GM12874 (cell line): ENCODE results near the gene DST.

Experiments
- TF ChIP-seq, protein P1 (sequence below): IDR thresholded peaks from 2 replicates; pipeline ENCODE4 v1.5.1; 2011; ENCODE audit warnings: low read depth, mild to moderate bottlenecking, control low read depth, low read length, moderate library complexity; ENCODE audit not compliant: insufficient read depth

DST gene

DNA sequence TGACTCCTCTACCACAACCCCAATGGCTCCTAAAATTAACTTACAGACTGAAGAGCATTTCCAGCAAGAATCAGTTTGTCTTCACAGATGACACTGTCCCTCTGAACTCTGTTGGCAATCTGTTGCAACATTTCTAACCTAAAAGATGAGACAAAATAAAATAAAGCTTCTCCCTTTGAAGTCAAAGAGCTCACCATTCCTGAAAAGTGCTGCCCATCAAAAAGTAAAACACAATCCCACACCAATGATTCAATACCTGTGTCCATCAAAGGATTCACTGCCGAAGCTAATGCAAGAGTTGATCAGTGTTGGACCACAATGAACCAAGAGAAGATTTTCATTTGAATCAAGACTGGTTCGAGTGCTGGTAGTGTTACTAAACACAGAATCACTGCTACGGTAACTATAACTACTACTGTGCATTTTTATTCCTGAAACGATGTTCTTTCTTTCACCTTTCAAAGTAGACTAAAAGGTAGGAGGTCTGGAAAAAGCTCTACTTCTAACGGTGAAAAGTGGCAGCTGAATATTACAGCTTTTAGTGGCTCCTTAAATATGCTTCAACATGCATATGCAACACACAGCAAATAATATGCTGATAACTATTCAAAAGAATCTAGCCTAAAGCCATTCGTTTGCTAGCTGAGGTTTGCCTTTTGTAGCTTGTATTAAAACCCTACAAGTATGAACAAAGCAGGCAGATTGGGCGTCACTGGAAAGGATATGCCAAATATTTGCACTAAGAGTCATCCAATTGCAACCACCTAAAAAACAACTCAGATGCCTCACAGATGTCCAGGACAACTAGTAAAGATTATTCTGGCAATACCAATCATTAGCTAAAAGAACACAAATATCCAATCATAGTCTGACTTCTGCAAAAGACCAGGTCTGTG is at the start of gene DST:
TSS of gene DST (minus strand) at position 524 of the 896 bp plus-strand sequence.
- TF ChIP-seq, protein P1, sequence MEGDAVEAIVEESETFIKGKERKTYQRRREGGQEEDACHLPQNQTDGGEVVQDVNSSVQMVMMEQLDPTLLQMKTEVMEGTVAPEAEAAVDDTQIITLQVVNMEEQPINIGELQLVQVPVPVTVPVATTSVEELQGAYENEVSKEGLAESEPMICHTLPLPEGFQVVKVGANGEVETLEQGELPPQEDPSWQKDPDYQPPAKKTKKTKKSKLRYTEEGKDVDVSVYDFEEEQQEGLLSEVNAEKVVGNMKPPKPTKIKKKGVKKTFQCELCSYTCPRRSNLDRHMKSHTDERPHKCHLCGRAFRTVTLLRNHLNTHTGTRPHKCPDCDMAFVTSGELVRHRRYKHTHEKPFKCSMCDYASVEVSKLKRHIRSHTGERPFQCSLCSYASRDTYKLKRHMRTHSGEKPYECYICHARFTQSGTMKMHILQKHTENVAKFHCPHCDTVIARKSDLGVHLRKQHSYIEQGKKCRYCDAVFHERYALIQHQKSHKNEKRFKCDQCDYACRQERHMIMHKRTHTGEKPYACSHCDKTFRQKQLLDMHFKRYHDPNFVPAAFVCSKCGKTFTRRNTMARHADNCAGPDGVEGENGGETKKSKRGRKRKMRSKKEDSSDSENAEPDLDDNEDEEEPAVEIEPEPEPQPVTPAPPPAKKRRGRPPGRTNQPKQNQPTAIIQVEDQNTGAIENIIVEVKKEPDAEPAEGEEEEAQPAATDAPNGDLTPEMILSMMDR = no peak

DNA sequence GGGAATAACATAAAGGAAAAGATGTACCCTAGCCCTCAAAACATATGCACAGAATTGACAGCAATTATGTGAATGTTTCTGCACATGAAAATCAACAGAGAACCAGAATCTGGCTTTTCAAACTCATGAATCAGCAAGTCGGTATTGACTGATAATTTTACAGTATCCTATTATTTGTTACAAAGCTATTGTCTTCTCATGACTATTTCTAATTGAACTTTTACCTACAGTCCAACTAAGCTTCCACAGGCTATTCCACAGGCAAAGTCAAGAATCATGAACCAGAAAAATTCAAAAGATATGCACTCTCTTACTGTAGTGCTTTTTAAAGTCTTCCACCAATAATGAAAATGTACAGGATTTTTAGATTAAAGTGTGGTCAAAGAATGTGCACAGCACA is 49.1 kb upstream of the DST start:
- TF ChIP-seq, protein P1 = no peak

DNA sequence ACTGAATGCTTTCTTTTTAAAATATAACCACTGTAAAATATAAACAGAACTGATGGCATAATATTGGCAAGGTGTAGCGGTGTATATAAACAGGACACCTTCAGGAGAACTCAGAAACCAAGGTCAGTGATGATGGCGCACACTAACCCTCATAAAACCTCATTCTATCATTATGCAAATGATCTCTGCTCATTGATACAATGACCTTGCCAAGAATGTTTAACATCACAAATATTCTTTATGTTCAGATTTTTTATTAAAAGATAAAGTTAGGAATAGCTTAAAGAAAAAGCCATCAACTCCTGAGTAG is 48.6 kb upstream of the DST start:
- TF ChIP-seq, protein P1 = no peak

DNA sequence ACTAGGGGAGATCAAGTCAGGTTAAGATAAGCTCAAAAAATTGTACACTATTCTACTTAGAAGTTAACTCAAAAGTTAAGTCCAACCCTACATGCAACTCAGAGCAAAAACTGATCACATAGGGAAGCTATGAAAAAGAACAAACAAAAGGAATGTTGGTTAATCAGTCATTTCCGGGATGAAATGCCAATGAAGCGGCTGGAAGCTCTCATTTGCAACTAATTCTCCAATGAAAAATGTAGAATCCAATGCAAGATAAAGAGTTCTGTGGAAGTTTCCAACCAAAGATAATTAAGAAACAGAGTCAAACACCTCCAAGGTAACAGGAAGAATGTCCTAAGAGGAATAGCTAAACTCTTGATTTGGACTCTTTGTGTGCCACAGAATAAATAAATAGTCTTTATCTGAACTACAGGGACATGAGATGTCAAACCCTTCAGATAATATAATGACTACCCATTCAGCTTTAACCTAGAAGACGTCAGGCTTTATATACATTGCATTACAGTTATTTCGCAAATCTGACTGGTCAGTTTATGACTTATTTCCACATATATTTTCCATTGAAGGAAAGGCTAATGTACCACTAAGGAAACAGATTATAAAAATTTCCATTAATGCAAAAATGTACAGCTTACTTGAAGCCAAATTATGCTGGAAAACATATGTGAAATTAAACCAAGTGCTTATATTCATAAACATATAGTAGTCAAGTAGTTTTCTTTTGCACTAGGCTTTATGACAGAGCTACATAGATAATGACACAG is 48.0 kb upstream of the DST start:
- TF ChIP-seq, protein P1 = no peak

DNA sequence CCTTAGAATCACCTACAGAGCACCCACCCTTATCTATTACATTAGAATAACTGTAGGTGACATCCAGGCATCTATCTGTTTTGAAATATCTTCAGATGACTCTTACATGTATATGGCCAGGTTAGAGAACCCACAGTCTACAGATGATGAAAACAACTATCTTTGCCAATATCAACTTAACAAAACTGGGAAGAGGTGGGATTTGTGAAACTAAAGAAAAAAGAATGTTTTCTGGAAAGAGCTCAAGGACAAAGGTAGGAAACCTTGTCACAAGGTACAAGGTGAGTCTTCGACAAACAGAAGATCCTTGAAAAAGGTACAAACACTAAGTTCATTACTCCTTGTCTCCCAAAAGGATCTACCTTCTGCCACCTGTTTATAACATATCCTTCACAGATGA is 47.0 kb upstream of the DST start:
- TF ChIP-seq, protein P1 = no peak

DNA sequence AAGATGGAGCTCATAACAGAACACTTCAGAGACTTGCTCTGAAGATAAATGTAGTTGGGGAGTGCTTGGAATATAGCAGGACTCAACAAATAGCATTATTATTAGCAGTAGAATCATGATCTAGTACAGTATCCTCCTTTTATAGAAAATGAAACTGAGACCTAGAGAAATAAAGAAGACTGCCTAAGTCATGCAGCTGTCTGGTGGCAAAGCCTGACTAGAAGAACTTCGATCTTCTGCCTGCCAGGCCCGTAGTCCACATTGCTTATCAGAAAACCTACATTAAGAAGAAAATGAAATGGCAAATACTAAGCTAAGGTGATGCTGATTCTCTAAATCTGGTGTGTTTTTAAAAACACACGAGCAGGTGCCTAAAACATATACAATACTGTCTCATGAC is 46.4 kb upstream of the DST start:
- TF ChIP-seq, protein P1 = no peak

DNA sequence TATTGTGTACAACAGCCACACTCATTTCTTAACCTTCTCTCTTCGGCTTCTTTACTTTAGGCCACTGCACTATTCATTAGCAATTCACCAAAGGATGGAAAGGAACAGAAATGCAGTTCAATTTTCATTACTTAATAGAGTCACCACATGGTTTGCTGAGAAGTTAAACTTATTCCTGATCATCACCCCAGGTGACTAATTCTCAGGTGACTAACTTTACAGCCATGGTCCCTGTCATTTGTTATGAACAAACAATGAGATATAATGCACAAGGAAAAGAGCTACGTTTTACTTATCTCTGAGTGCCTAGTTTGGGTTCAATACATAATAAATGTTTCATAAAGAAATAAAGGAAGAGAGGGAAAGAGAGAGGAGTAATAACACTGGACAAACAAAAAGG is 45.8 kb upstream of the DST start:
- TF ChIP-seq, protein P1 = no peak
